ENCODE measurements around the gene RSPH9.

RSPH9 gene

GRCh38 chr6:43668151-43669028, 23.6 kb downstream of the RSPH9 start:
- no peak for DNase-seq (ENCODE audit: low read depth)

GRCh38 chr6:43669050-43669921, 24.4 kb downstream of the RSPH9 start:
- DNase-seq (ENCODE audit: low read depth), result no peak

DNA sequence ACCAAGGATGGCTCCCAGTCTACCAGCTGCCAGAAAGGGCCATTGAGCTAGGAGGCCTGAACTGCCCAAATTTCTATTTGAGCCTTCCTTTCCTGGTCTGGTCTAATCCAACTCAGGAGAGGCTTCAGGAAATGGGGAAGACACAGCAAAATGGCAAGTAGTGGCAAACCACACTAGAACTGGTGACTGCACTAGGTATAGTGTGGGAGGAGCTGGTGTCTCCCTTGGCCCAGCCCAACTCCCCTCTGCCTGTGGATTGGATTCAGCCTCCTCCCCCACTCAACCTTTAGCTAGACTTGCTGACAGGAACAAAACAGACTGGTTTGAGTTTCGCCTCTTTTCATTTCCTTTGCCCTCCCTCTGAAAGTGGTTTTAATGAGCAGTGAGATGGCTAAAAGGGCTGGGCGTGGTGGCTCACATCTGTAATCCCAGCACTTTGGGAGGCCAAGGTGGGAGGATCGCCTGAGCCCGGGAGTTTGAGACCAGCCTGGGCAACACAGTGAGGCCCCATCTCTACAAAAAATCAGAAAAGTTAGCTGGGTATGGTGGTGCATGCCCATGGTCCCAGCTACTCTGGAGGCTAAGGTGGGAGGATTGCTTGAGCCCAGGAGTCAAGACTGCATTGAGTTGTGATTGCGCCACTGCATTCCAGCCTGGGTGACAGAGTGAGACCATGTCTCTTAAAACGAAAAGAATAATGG, 25.2 kb downstream of the RSPH9 start:
- DNase-seq (ENCODE audit: low read depth), result no peak

- DNase-seq (ENCODE audit: low read depth), result no peak
Measured at GRCh38 chr6:43670623-43670986, 25.8 kb downstream of the RSPH9 start.

DNA sequence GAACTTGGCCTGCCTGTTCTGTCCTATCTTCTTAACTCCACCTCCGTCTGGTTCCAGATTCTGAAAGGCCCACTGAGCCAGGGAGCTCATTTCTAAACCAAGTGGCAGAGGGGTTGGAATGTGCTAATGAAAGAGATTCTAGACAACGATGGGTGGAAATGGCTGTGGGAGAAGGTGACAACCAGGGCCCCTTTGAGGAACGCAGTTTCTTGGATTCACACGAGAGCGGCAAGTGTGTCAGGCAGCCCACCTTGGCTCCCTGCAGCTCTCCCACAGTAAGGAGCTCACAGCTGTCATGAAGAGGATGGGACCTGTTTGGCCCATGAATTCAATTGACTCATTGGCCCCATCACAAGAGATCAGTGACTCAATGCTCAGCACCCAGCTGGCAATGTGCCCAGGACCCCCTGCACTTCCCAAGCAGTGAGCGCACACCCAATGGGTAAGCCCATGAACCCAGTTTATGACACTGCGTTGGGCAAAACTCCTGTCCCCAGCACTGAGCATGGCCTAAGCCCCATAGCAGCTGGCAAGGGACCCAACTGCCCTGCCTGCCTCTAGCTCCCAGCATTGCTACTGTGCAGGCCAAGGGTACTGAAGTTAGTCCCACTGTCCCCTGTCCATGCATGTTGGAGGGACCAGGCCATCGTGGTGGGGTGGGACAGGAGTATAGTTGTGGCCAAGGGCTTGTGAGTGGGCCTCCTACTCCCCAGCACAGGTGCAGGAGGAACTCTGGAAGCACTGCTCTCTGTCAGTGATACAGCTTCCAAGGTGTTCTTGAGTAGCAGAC, 26.4 kb downstream of the RSPH9 start:
- no peak for DNase-seq (ENCODE audit: low read depth)

DNA sequence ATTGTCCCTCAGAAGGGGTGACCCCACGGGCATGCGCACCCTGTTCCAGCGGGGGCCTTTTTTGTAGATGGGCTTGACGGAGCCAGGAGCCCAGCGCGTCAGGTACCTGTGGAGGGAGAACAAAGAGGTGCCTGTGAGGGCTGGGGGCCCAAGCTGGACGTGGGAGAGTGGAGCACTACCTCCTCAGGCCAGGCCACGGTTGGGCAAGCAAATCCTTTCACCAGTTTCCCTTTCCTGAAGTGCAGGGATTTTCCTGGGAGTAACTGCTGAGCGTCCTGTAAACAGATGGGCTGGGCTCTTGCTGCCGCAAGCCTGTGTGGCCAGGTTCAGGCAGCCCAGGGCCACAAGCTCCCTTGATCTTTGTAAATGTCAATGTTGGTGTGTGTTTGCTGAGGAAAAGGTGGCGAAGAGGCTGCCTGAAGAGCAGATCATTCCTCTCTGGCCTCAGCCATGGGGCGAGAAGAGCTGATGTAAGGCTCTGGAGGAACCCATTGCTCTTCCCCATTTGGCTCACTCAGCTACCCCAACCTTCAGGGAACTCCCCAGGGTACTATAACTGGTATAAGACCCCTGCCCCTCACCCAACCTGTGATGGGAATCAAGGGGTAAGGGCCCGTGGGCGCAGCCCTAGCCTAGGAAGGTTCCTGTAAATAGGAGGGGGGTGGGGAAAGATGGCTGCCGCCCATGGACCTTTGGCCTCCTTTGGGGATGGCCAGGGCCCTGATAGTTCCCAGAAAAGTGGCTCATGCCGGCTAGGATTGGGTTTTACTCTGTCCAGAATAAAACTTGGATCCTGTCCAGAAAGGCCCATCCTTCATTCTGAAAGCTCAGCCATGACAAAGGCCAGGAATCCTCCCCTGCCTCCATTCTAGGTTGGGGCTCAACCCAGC, 27.2 kb downstream of the RSPH9 start:
- no peak for DNase-seq (ENCODE audit: low read depth)

GRCh38 chr6:43673444-43674084, 28.7 kb downstream of the RSPH9 start:
- DNase-seq (ENCODE audit: low read depth), result no peak

DNA sequence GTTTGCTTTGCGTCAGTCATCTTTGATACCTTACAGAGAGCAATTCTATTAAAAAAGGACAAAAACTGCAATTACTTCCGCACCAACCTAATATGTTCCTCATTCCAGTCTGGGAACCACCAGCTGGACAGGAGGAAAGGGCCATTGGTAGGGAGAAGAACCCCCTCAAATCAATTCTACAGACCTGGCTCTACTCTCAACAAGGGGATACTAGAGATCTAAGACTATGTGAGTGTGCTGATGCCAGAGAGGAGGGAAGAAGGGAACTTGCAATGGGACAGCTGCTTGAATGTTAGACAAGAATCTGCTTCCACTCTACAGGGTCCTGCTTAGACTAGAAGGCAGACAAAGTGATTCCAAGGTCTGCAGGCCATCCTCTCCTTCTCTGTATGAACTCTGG, 29.5 kb downstream of the RSPH9 start:
- DNase-seq (ENCODE audit: low read depth), result no peak

GRCh38 chr6:43674921-43675320, 30.1 kb downstream of the RSPH9 start:
- DNase-seq (ENCODE audit: low read depth), result no peak

DNA sequence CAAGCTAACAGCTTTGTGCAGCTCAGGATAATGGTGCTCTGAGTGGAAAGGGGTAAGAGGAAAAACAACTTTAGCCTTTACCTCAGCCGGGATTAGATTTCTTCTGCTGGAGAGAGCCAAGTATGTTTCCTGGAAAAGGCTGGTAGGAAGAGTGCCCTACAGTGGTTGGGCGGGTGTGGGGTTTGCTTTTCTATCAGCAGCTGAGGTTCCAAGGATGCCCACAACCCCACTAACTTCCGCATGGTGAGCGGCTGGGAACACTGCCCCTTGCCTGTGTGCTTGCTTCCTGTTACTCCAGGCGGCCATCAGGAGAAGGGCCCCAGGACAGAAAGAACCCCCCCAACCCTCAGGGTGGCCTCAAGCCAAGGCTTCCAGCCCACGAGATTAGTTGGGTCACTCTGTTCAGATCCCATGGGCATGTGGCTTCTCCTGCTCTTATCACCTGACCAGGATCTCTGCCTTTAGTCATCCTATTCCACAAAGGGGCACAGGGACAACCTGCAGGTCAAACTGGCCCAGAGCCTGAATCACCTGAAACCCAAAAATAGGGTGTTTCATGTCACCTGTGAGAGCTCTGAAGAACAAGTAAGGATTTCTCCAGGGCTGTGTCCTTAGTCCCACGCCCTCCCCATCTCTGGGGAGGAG, 32.2 kb downstream of the RSPH9 start:
- no peak for DNase-seq (ENCODE audit: low read depth)

DNA sequence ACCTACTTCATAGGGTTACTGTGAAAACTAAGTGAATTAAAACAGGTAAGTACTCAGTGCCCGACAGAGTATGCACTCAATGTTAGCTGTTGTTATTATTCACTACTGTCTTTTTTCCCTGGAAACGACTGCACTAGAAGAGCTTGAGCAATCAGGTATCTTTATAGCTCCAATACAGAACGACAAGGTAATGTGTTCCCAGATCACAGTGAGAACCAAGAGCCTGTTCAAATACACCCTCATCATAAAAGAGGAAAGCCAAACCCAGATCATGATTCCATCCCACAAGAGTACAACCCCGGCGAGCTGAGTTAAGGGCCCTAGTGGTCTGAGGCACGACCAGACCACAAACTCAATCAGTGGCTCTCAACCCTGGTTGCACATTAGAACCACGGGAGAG, 32.9 kb downstream of the RSPH9 start:
- no peak for DNase-seq (ENCODE audit: low read depth)

DNA sequence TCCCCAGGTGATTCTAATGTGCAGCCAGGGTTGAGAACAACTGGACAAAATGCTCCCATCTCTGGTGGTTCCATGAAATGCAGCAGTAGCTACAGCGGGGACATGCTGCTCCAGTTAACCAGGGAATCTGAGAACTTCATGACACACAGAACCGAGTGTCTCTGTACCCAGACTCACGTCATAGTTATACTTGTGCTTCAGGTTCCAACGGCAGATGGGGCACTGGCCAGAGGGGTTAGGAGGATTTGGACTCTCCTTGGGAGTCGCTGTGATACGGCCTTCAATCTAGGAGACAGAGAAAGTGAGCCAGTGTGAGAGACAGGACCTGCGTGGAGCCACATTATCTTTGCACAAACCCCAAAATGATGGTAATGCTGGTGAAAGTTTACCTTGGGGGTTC, 33.5 kb downstream of the RSPH9 start:
- DNase-seq (ENCODE audit: low read depth), result no peak

GRCh38 chr6:43679057-43679456, 34.2 kb downstream of the RSPH9 start:
- no peak for DNase-seq (ENCODE audit: low read depth)

GRCh38 chr6:43680308-43681200, 35.7 kb downstream of the RSPH9 start:
- DNase-seq (ENCODE audit: low read depth), result no peak

GRCh38 chr6:43681303-43681702, 36.5 kb downstream of the RSPH9 start:
- DNase-seq (ENCODE audit: low read depth), result no peak

GRCh38 chr6:43682724-43683429, 38.0 kb downstream of the RSPH9 start:
- DNase-seq (ENCODE audit: low read depth), result no peak

- no peak for DNase-seq (ENCODE audit: low read depth)
Measured at GRCh38 chr6:43683708-43684455, 39.0 kb downstream of the RSPH9 start.
